GF-D8 (cell line): ENCODE measurements around the gene TTYH3.
A peak's percentile ranks its signal among the peaks of the same experiment; 100 is the strongest.
"Not testable (repeated sequence)": the region's sequence is repeated elsewhere in the genome, so short reads cannot be mapped to it uniquely, and the experiment has no call there.

Experiments used
- DNase-seq: peaks from one replicate; lab custom pipeline; 2025; lab: John Stamatoyannopoulos, UW

Gene TTYH3

GRCh38 chr7:2666155-2666554 is 34.4 kb downstream of the TTYH3 start:
- DNase-seq: no peak

- no peak for DNase-seq
Measured at GRCh38 chr7:2666588-2667250, 34.9 kb downstream of the TTYH3 start.

GRCh38 chr7:2667843-2668242 is 36.1 kb downstream of the TTYH3 start:
- DNase-seq: no peak

GRCh38 chr7:2668401-2668800 is 36.6 kb downstream of the TTYH3 start:
- DNase-seq: no peak

- no peak for DNase-seq
Measured at GRCh38 chr7:2670171-2670570, 38.4 kb downstream of the TTYH3 start.

GRCh38 chr7:2670720-2671391 is 39.1 kb downstream of the TTYH3 start:
- peak; percentile 20 for DNase-seq

- not testable (repeated sequence) for DNase-seq
Measured at GRCh38 chr7:2673214-2673613, 41.4 kb downstream of the TTYH3 start.

GRCh38 chr7:2673934-2674333 is 42.1 kb downstream of the TTYH3 start:
- DNase-seq: no peak

- DNase-seq: no peak
Measured at GRCh38 chr7:2675256-2675764, 43.5 kb downstream of the TTYH3 start.

GRCh38 chr7:2676576-2676975 is 44.8 kb downstream of the TTYH3 start:
- DNase-seq: not testable (repeated sequence)

GRCh38 chr7:2678454-2678853 is 46.7 kb downstream of the TTYH3 start:
- not testable (repeated sequence) for DNase-seq

GRCh38 chr7:2679135-2680127 is 47.6 kb downstream of the TTYH3 start:
- not testable (repeated sequence) for DNase-seq

GRCh38 chr7:2680256-2680655 is 48.5 kb downstream of the TTYH3 start:
- DNase-seq: no peak

- peak; percentile 46 for DNase-seq
Measured at GRCh38 chr7:2680792-2681490, 49.2 kb downstream of the TTYH3 start.

GRCh38 chr7:2681929-2682799 is 50.4 kb downstream of the TTYH3 start:
- no peak for DNase-seq

GRCh38 chr7:2684501-2684900 is 52.7 kb downstream of the TTYH3 start:
- no peak for DNase-seq

- no peak for DNase-seq
Measured at GRCh38 chr7:2686101-2686500, 54.3 kb downstream of the TTYH3 start.

GRCh38 chr7:2687338-2687869 is 55.6 kb downstream of the TTYH3 start:
- no peak for DNase-seq

- DNase-seq: no peak
Measured at GRCh38 chr7:2687881-2688318, 56.1 kb downstream of the TTYH3 start, which contains the start of gene AMZ1. Gene AMZ1, plus strand, starts transcription at chr7:2688202. Its CDS starts 12,250 bp downstream, at chr7:2700452.
